Middle frontal gyrus (tissue), 1 donor: ENCODE data around the gene AMN.
"Not testable (repeated sequence)": the region's sequence is repeated elsewhere in the genome, so short reads cannot be mapped to it uniquely, and the experiment has no call there.

Experiments used
- DNase-seq: peaks from one replicate; pipeline ENCODE4 v3.0.0-alpha.2; 2015; ENCODE audit warnings: low spot score; ENCODE audit errors: extremely low spot score

AMN gene

GRCh38 chr14:102922490-102923200, at the start of gene AMN:
Gene AMN (plus strand): TSS chr14:102922663. CDS start chr14:102922689, 26 bp downstream.
- no peak for DNase-seq

DNA sequence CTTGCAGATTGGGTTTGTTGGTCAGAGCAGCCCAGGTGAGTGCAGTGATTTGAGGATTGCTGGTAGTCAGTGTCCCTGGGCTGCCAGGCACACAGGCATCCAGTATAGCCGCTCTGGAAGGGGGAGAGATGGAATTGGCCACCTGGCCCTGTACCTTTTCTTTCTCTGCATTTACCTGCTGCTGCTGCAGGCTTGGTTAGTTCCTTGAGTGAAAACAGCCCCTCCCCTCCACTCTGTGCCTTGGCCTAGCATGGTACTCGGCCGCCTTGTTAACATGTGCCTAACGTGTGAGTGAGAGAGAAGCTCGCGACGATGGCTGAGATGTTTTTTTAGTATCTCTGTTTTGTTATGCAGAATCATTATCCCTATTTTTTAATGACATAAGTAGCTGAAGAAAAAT, 49.3 kb upstream of the AMN start:
- no peak for DNase-seq

DNA sequence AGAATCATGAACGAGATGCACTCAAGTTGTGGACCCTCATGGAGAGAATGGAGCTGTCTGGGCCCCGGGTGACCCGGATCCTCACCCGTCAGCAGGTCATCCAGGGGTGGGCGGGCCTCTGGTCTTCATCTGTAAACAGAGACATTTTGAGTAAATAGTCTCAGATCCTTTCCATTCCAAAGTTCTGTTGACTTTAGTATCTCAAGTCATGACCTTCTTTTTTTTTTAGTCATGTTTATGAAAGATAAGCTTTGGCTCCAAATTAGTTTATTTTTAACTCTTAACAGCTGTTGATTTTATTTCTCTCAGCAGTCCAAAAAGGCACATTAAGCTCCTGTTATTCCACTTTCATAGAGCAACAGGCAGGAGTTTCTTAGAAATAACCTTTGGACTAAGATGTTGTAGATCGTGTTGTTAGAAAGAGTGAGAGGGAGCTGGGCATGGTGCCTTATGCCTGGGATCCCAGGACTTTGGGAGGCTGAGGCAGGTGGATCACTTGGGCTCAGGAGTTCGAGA, 48.9 kb upstream of the AMN start:
- DNase-seq = no peak

- DNase-seq = no peak
Observed at GRCh38 chr14:102875652-102876051, 46.8 kb upstream of the AMN start.

- not testable (repeated sequence) for DNase-seq
Observed at GRCh38 chr14:102877511-102877910, 45.0 kb upstream of the AMN start.

DNA sequence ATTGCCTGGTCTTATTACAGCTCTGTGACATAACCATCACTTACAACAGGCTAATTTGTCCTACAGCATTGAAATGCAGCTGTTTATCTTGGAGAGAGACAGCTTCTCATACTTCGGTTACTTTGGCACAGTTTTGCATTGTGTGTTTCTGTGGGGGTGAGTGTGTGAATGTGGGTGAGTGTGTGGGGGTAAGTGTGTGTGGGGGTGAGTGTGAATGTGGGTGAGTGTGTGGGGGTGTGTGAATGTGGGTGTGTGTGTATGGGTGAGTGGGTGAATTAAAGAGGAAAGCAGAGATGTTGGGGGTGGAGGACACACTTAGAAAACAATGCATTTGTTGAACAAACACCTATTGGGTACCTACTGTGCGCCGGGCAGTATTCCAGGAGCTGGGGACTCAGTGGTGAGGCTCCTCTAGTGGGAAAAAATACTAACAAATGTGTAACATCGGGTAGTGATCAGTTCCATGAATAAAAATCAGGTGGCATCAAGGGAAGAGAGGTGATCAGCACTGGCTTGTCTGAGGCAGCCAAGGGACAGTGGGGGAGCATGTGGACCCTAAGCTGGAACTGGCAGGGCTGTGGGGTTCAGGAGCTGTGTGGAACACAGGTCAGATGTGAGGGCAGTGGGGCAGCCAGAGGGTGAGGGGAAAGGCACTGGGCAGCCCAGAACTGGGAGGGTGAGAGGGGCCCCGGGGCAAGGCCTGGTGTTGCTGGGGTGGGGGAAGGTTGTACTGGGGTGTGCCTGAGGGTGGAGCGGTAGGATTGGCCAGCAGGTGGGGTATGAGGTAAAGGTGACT, 44.1 kb upstream of the AMN start:
- no peak for DNase-seq

- no peak for DNase-seq
Observed at GRCh38 chr14:102878970-102879460, 43.4 kb upstream of the AMN start.

DNA sequence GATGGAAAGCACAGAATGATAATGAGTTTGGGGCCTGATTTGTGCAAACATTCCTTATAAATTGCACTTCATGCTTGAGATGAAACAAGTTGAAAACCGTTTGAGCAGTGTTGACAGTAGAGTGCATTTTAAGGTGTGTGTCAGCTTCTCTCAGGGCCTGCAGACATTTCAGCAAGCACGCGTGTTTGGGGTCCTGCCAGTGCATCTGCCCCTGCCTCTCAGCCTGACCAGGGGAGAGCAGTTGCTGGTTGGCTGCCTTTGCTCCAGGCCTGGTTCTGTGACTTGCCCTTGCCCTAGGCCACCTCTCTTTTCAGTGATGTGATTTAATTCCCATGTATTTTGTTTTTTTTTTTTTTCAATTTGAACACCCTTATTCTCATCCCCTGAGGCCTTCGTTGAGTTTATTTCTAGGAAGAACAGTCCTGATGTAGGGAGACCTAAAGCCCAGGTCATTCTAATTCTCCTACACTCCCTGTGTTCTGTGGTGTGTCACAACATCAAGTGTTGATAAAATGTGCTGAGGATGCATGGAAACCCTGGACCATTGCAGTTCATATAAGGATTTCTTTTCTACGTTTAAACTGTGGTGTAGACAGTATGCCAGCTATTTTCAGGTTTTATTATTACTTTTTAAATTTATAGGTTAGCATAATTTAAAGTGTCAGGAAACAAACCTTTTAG, 40.1 kb upstream of the AMN start:
- DNase-seq = no peak

GRCh38 chr14:102883089-102883541, 39.3 kb upstream of the AMN start:
- DNase-seq = no peak

DNA sequence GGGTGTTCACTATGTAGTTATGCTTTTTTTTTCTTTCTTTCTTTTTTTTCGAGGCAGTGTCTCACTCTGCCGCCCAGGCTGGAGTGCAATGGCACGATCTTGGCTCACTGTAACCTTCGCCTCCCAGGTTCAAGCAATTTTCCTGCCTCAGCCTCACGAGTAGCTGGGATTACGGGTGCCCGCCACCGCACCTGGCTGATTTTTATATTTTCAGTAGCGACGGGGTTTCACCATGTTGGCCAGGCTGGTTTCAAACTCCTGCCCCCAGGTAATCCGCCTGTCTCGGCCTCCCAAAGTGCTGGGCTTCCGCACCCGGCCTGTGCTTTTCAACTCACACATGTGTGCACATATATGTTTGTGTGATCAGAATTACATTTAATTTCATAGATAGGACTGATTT, 38.9 kb upstream of the AMN start:
- DNase-seq = no peak

DNA sequence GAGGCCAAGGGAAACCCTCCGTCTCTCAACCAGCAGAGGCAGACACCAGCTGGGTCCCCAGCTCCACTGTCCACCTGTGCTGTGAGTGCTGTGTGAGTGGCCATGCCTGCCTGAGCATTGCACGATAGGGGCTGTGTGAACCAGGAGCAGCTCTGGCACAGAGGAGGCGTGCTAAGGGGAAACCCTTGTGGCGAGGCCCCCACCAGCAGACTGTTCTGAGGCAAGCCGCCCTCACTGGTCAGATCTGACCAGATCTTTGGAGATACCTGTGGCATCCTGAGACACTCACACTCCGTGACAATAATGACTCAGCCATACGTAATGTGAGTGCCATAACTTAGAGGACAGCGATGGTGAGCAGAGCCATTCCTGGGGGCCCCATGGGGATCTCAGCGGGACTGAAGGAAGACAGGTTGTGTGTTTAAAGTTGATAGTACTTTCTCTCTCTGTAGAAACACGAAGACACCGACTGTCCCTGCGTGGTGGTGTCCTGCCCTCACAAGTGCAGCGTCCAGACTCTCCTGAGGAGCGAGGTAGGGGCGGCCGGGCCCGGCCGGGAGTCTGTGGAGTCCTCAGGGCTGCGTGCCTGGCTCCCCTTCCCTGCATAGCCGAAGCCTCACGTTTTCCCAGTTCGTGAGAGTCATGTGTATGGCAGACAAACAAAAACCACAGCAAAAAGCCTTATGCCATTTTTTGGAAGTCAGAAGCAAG, 36.6 kb upstream of the AMN start:
- DNase-seq = no peak

DNA sequence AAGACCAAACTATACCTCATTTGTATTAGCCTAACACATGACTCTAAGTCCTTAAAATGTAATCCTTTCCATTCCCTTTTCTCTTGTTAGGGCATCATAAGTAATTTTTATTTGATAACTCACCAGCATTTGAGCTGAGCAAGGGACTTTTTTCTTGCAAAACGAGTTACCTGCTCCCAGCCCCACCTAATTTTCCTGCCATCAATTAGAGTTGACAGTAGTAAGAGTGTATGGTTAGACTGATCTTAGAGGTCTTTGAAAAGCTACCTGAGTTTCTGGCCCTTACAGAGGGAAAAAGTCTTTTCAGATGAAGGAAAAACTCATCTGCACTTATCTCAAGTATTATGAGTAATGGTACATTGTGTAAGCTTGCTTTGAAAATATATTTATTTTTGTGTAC, 33.7 kb upstream of the AMN start:
- DNase-seq = no peak

DNA sequence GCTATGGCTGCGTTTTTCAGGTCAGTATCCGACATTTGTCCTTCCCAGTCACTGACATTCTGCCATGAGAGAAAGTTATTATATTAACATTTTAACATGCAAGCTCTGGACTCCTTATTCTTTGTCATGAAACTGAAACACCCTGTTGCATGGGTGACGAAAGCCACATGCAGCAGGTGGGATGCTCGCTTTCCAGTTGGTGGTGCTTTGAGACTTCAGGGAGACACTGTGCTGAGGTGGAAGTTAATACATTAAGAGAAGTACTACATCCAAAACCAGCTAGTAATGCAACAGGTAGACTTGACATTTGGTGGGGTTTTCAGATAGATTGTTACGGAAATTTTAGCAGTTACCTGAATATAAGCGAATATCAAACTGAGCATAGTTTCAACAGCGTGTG, 32.8 kb upstream of the AMN start:
- no peak for DNase-seq

- no peak for DNase-seq
Observed at GRCh38 chr14:102891111-102891510, 31.4 kb upstream of the AMN start.

DNA sequence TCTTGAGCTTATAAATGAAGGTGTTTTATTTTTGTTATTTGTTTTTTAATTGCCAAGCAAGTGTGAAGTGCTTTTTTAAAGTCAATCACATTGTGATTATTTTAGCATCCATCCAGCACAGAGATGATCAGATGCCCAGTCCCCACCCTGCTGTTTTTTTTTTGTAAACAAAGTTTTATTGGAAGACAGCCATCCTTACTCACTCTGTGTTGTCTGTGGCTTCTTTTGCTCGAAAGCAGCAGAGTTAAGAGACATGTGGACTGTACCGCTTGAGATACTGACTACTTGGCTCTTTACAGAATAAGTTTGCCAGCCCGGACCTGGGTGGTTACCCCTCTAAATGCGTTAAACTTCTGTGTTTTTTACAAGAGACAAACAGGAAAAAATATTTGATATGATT, 30.9 kb upstream of the AMN start:
- DNase-seq = no peak

- no peak for DNase-seq
Observed at GRCh38 chr14:102892651-102893050, 29.8 kb upstream of the AMN start.

GRCh38 chr14:102893452-102893851, 29.0 kb upstream of the AMN start:
- no peak for DNase-seq

DNA sequence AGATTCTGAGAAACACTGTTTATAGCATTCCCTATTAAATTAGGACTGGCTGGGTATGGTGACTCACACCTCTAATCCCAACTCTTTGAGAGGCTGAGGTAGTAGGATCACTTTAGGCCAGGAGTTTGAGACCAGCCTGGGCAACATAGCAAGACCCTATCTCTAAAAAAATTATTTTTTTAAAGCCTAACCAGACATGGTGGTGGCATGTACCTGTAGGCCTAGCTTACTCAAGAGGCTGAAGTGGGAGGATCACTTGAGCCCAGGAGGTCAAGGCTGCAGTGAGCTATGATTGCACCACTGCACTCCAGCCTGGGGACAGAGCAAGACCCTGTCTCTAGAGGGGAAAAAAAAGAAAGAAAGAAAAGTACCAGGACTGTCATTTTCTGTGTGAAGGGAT, 25.7 kb upstream of the AMN start:
- DNase-seq = not testable (repeated sequence)

DNA sequence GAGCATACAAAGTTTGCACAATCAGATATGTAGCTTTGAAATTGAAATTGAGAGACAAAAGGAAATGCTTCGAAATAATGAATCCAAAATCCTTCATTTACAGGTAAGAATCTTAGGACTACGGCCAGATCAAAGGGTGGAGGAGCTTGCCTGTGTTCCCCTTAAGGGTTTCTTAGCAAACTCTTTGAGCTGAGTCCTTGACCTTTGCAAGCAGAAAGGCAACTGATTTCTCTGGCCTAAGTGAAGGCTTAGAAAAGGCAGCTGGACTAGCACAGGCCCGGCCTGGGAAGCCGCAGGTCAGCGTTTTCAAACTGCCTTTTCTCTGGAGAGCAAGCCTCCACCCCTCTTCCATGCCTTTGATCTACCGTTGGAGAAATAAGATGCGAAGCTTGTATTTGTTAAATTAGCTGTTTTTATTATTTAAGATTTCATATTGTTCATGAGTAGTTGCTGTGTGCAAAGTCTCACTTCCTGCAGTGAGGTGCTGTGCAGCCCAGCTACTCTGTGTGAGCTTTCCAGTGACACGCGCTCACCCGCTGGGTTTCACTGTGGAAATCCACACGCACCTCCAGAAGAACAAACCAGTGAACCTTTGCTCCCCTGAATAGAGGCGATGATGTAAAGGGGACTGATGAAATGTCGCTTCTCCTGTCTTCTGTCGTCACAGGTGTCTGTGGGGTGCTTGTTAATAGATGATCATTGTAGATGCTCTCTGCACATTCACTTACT, 25.0 kb upstream of the AMN start:
- DNase-seq = no peak

- no peak for DNase-seq
Observed at GRCh38 chr14:102898298-102898697, 24.2 kb upstream of the AMN start.
